ENCODE measurements around the gene TPST1.
A peak's percentile ranks its signal among the peaks of the same experiment; 100 is the strongest.

The TPST1 gene

DNA sequence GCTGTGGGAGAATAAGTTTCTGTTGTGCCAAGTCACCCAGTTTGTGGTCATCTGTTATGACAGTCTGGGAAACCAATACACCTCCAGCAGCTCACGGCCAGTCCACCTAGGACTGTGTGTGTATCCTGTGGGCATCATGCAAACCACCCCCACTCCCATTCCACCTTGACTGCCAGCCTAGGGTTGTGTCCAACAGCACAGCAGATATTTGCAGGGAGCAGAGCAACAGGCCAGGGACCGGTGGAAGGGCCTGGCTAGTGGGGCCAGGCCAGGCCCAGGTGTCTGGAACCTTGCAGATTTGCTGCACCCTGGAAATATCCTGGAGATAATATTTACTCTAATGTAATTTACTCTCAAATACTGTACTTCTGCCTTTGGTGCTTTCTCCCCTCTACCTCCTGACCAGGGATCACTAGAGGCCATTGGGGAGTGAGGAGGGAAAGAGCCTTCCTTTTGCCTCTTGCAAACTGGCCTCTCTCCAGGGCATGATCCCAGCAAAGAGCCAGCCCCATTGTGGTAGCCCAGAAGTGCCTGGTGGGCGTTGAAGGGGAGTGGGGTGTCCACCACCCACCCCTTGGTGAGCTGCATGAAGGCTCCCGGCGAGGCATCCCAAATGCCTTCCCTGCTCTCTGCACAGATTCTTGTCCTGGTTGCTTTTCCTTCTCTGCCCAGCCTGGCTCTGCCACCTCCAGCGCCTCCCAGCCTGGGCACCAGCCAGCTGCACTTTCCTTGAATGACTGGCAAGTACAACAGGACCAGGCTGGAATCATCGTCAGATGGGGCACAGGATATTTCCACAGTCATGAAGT, 15.2 kb upstream of the TPST1 start:
- no peak overlapping the region for H3K4me3 ChIP-seq (ENCODE audit: low read length)
- no peak for TF ChIP-seq CTCF (conservative IDR thresholded peaks at IDR 0.05; ENCODE audit: low read depth, low read length)
- DNase-seq (ENCODE audit: low read depth), result no peak

GRCh38 chr7:66190504-66190857, 14.7 kb upstream of the TPST1 start:
- TF ChIP-seq CTCF (conservative IDR thresholded peaks at IDR 0.05; ENCODE audit: low read depth, low read length), result no peak
- DNase-seq (ENCODE audit: low read depth), result no peak
- no peak overlapping the region for H3K4me3 ChIP-seq (ENCODE audit: low read length)

GRCh38 chr7:66193146-66193725, 11.9 kb upstream of the TPST1 start:
- TF ChIP-seq CTCF (conservative IDR thresholded peaks at IDR 0.05; ENCODE audit: low read depth, low read length), result no peak
- DNase-seq (ENCODE audit: low read depth), result no peak
- H3K4me3 ChIP-seq (ENCODE audit: low read length), result no peak overlapping the region

GRCh38 chr7:66198469-66198868, 6.7 kb upstream of the TPST1 start:
- no peak overlapping the region for H3K4me3 ChIP-seq (ENCODE audit: low read length)
- TF ChIP-seq CTCF (conservative IDR thresholded peaks at IDR 0.05; ENCODE audit: low read depth, low read length), result no peak
- no peak for DNase-seq (ENCODE audit: low read depth)

GRCh38 chr7:66198956-66199355, 6.2 kb upstream of the TPST1 start:
- no peak for DNase-seq (ENCODE audit: low read depth)
- no peak overlapping the region for H3K4me3 ChIP-seq (ENCODE audit: low read length)
- no peak for TF ChIP-seq CTCF (conservative IDR thresholded peaks at IDR 0.05; ENCODE audit: low read depth, low read length)

DNA sequence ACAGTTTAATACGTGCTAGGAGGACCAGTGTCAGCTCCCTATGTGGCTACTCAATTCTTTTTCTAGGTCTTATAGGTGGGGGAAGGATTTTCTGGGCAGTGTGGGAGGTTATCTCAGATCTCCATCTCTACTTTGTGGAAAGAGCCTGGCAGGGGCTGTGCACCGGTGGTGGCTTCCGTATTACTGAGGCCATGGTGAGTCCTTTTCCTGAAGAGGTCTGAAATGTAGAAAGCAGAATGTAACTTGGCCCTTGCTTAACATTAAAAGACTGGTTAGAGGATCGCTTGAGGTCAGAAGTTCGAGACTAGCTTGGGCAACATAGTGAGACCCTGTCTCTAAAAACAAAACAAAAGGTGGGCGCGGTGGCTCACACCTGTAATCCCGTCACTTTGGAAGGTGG, 2.7 kb upstream of the TPST1 start:
- H3K4me3 ChIP-seq (ENCODE audit: low read length), result no peak overlapping the region
- no peak for TF ChIP-seq CTCF (conservative IDR thresholded peaks at IDR 0.05; ENCODE audit: low read depth, low read length)
- no peak for DNase-seq (ENCODE audit: low read depth)

- no peak for TF ChIP-seq CTCF (conservative IDR thresholded peaks at IDR 0.05; ENCODE audit: low read depth, low read length)
- H3K4me3 ChIP-seq (ENCODE audit: low read length), result peak overlapping the region; percentile 81
- DNase-seq (ENCODE audit: low read depth), result no peak
Measured at GRCh38 chr7:66205741-66206090, 582 bp downstream of the TPST1 start.
